Smooth muscle cell of the brain vasculature (primary cell): ENCODE results near the gene RAP1GAP.
"Not testable (repeated sequence)": the region's sequence is repeated elsewhere in the genome, so short reads cannot be mapped to it uniquely, and the experiment has no call there.

Experiments used
- DNase-seq: peaks from one replicate; pipeline ENCODE4 v3.0.0-alpha.2; 2012; ENCODE audit warnings: low read depth, low spot score

RAP1GAP gene

GRCh38 chr1:21570885-21571284 lies 98.3 kb downstream of the RAP1GAP start:
- no peak for DNase-seq

DNA sequence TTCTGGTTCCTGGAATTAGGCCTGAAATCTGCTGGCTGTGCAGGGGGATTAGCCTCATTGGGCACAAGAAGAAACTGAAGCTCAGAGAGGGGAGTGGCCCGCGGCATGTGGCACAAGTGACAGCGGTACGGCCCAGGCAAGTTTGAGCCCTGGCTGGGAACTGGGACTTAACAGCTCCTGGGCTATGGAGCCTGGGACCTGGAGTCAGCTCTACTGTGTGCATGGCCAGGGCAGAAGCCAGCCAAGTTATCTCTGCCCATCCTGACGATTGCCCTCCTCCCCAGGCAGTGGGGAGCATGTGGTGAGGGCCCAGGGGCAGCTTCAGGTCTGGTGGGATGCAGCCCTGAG lies 98.7 kb downstream of the RAP1GAP start:
- DNase-seq: no peak

- DNase-seq: no peak
Measured at GRCh38 chr1:21569820-21570527, 99.2 kb downstream of the RAP1GAP start.

DNA sequence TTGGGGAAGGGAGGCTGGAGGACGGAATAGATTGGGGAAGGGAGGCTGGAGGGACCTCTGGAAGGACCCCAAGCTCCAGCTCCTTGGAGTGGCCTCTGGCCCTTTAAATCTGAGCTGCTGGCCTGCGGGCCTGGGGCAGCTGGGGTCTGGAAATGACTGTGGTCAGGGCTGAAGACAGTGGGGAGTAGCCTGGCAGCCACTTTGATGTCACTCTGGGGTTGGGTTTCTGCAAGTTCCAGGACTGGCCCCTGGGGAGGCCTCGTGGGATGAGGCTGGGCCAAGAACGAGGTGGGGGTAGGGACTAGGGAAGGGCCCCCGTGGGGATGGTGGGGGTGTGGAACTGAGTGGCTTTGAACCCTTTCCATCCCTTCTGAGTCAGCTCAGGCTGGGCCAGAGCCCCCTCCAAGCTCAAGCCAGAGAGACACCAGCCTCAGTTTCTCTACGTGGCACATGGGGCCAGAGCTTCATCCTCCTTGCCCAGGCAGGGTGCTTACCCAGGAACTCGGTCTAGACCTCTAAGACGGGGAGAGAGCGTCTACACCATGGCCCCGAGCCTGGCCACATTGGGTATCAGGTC lies 100.3 kb downstream of the RAP1GAP start:
- DNase-seq: no peak

DNA sequence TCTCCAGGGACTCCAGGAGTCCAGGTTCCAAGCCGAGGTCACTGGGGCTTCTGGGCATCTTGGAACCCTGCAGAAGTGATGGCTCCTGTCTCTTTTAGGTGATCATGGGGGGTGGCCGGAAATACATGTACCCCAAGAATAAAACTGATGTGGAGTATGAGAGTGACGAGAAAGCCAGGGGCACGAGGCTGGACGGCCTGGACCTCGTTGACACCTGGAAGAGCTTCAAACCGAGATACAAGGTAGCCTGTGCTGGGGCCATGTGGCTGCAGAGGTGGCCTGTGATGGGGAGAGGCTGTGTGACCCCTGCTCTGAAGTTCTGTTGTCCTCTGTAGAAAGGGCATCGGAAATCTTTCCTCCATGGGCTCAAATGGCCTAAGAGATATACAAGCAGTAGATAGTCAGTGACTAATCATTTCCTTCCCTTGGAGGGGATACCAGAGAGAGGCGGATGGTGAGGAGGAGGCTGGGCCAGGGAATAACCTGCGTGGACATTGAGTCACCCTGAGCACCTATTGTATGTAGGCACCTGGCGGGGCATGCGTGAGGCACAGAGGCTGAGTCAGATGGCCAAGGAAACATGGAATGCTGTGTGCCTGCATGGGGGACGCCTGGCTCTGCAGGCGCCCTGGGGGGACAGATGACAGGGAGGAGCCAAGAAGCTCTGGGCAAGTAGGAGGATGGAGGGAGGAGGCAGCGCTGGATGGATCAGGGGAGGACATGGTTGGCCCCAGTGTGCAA lies 101.0 kb downstream of the RAP1GAP start:
- no peak for DNase-seq

DNA sequence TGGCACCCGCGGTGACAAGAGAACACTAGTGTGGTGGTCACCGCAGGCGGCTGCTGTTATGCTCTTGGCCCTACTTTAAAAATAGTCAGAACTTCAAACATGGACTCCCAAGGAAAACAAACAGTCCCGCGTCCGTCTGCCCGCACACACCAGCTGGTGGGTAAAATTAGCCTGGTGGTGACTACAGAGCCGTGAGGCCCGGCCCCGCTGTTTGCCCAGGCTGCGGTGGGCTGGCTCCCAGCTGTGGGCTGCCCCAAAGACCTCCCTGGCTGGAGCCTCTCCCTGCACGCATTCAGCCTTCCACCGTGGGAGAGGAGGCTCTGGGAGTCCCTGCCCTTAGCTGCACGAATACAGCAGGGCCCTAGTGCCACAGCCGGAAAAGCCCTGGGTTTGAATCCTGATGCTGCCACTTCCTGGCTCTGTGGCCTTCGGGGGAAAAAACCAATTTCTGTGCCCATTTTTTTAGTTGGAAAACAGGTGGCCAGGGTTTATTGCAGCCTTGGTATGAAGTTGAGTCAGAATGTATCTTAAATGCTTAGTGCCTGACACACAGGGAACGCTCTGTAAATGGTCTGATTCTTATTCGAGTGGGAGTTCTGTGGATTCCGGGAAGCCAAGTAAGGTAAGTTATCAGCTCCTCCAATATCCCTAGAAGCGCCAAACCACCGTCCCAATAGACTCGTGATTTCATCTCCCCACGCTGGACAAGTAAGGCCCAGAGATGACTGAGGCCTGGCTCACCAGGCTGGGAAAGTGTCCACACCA lies 101.7 kb downstream of the RAP1GAP start:
- no peak for DNase-seq

- DNase-seq: not testable (repeated sequence)
Measured at GRCh38 chr1:21566361-21566760, 102.8 kb downstream of the RAP1GAP start.

GRCh38 chr1:21565285-21565684 lies 103.9 kb downstream of the RAP1GAP start:
- no peak for DNase-seq

GRCh38 chr1:21564521-21565095 lies 104.5 kb downstream of the RAP1GAP start:
- no peak for DNase-seq

GRCh38 chr1:21563971-21564370 lies 105.2 kb downstream of the RAP1GAP start:
- no peak for DNase-seq

GRCh38 chr1:21562896-21563295 lies 106.3 kb downstream of the RAP1GAP start:
- no peak for DNase-seq

GRCh38 chr1:21560916-21561638 lies 108.1 kb downstream of the RAP1GAP start:
- DNase-seq: no peak

DNA sequence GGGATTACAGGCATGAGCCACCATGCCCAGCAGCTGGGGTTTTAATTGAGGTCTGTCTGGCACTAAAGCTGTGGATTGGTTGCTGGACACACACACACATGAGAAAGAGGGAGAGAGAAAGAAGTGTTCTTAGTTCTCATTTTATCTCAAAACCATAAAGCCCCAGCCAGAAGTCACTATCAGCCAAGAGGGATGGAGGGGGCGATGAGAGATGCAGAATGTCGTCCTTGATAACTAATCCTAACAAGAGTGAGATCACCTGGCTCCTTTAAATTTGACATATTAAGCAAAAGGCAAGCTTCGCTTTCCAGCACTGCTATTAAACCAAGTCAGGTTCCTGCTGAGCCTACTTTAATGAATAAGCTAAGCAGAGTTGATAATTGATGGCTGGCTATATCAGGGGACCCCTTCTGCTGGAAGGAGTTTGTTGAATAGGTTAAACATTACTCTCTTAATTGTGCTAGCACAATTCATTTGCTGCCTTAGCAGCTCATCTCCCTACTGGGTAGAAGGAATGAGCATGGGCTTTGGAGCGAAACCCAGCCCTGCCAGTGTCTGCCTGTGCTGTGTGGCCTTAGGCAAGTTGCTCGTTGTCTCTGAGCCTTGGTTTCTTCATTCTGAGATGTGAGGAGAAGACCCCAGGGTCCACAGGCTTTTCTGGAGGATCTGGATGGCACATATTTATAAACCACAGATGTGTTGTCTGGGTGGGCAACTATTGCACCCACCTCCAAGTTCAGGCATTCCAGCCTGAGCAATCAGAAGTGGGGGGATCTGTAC lies 109.2 kb downstream of the RAP1GAP start:
- no peak for DNase-seq

DNA sequence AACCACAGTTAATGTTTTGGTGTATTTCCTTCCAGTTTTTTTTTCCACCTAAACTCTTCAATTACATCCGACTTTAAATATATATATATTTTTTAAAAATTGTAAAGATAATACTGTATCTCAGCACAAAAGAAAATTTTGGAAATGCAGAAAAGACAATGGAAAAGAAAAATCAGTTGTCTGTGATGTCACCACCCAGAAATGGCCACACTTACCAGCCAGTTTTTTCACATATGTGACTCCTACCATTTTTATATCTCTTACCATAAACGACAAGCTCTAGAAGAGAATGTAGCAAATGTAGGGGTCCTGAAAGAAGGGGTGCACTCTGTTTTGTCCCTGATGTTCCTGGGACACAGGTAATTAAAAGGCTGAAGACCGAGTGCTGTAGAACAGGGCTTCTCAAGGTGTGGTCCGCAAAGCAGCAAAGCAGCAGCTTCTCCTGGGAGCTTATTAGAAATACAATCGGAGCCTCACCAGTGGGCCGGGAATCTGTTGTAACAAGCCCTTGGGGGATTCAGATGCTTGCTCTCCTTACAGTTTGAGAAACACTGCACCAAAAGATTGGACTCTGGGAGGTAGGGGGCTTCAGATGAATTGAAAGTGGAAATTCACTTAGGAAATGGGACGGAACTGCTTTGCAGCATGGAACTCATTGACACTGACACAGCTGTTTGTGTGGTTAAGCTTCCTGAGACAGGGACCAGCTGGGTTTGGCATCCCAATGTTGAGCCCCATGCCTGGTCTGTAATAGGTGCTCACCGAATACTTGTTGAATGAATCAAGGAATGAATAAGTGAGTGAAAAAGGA lies 115.8 kb downstream of the RAP1GAP start:
- DNase-seq: no peak

DNA sequence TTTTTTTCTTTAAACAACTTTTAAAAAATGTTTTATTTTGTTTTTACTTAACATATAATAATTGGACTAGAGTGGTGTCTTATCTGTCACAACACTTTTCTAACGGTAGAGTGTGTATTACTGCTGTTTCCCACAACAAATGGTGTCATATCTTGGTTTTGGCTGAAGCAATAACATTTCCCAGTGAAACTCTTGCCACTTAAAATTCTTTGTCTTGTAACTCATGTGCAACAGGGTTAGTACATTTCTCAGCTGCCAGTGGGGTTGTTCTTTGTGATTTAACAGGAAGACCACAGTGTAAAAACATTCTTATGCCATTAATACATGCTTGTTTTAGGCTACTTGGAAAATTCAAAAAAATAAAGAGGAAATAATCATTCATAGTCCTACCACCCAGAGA lies 116.4 kb downstream of the RAP1GAP start:
- no peak for DNase-seq

- DNase-seq: no peak
Measured at GRCh38 chr1:21550866-21551475, 118.2 kb downstream of the RAP1GAP start.

DNA sequence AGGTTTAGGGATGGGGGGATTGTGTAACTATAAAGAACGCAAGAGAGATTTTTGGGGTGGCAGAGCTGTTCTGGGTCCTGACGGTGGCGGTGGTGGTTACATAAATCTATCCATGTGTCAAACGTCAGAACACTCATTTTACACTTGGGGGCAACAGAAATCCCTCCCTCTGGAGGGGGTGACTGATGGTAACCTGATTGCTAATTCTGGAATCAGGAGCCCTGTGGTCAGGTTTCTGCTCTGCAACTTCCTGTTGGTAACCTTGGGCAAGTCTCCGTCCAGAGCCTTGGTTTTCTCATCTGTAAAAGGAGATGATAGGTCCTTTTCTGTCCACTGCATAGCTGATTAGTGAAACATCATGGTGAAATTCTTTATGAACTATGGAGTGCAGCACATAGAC lies 119.1 kb downstream of the RAP1GAP start:
- no peak for DNase-seq

GRCh38 chr1:21547876-21548275 lies 121.3 kb downstream of the RAP1GAP start:
- no peak for DNase-seq
